T-cell (primary cell): Measurements from ENCODE around the gene RNF141. TPM values are rescaled to one million over a fixed set of nuclear protein-coding genes. Genes with fewer than 3 reads are reported as not detected.

Experiments
- ATAC-seq, 4 experiments: fragments of 200-7000 bp in 3 of 4; fragments of 150-1000 bp in 1 of 4; cut with Tn5 transposase; replicated peaks in 1 of 4; 1 replicate in 3 of 4; 2 replicates in 1 of 4; pipeline ENCODE4 v1.10.0; 2021; ENCODE audit warnings: moderate library complexity in 3 of 4, mild to moderate bottlenecking in 2 of 4, moderate number of reproducible peaks in 1 of 4
- CTCF ChIA-PET, 2 donors: fragments of 300-600 bp; sonication (Branson Sonifier 250); formaldehyde crosslinking; loops; one replicate each; lab custom pipeline; 2022; ENCODE audit warnings: antibody characterized with exemption in 2 of 2; lab: Charles Lee
- POLR2A ChIA-PET, 2 donors: fragments of 300-600 bp; sonication (Branson Sonifier 250); formaldehyde crosslinking; loops; one replicate each; lab custom pipeline; 2022; ENCODE audit warnings: antibody characterized with exemption in 2 of 2; lab: Charles Lee
- DNase-seq, 35 experiments: peaks; one replicate each; pipeline versions ENCODE4 v3.0.0 to v3.0.0-alpha.2; 2013 to 2023
- H3K27ac ChIP-seq: one replicate; pipeline ENCODE4 v1.5.1; 2013; ENCODE audit warnings: low read length
- H3K27me3 ChIP-seq, 2 experiments: replicated peaks in 1 of 2; 1 replicate in 1 of 2; 2 replicates in 1 of 2; pipeline versions ENCODE4 v1.6.1 to v1.7.0; 2013; ENCODE audit warnings: low read length in 1 of 2, mixed read lengths in 1 of 2; ENCODE audit not compliant: control insufficient read depth in 2 of 2, insufficient read depth in 2 of 2; ENCODE audit errors: extremely low read depth in 1 of 2
- H3K36me3 ChIP-seq, 2 donors: 1 replicate in 1 of 2; 2 replicates in 1 of 2; pipeline versions ENCODE4 v1.6.1 to v1.7.0; 2013; ENCODE audit warnings: low read length in 1 of 2; ENCODE audit not compliant: control insufficient read depth in 2 of 2, insufficient read depth in 1 of 2; ENCODE audit errors: extremely low read depth in 1 of 2
- H3K4me1 ChIP-seq, 2 experiments: 1 replicate in 1 of 2; 2 replicates in 1 of 2; pipeline versions ENCODE4 v1.6.1 to v1.7.0; 2013; ENCODE audit warnings: low read length in 2 of 2, mixed read lengths in 1 of 2; ENCODE audit not compliant: insufficient read depth in 2 of 2, control insufficient read depth in 1 of 2; ENCODE audit errors: extremely low read depth in 1 of 2
- H3K4me3 ChIP-seq, 2 donors: 1 replicate in 1 of 2; 2 replicates in 1 of 2; pipeline versions ENCODE4 v1.5.1 to v1.7.0; 2013; ENCODE audit warnings: mild to moderate bottlenecking in 2 of 2, low read length in 1 of 2, moderate library complexity in 1 of 2; ENCODE audit not compliant: control insufficient read depth in 1 of 2; ENCODE audit errors: extremely low read depth in 1 of 2
- H3K9me3 ChIP-seq: 2 replicates; pipeline ENCODE4 v1.7.0; 2013
- H3K27ac Mint-ChIP-seq, 2 donors: one replicate each; pipeline ENCODE4 v1.8.0; 2020 to 2021; ENCODE audit warnings: mild to moderate bottlenecking in 2 of 2, mixed read lengths in 2 of 2
- H3K27me3 Mint-ChIP-seq, 2 donors: one replicate each; pipeline ENCODE4 v1.8.0; 2021 to 2022; ENCODE audit warnings: mixed read lengths in 2 of 2
- H3K36me3 Mint-ChIP-seq: one replicate; pipeline ENCODE4 v1.8.0; 2021; ENCODE audit warnings: mixed read lengths
- H3K4me1 Mint-ChIP-seq, 3 donors: one replicate each; pipeline ENCODE4 v1.8.0; 2020 to 2022; ENCODE audit warnings: mixed read lengths in 3 of 3, mild to moderate bottlenecking in 1 of 3
- H3K4me3 Mint-ChIP-seq, 3 donors: one replicate each; pipeline ENCODE4 v1.8.0; 2020 to 2022; ENCODE audit warnings: mild to moderate bottlenecking in 3 of 3, mixed read lengths in 3 of 3, moderate library complexity in 3 of 3
- H3K9me3 Mint-ChIP-seq, 3 donors: one replicate each; pipeline ENCODE4 v1.8.0; 2020 to 2022; ENCODE audit warnings: mixed read lengths in 3 of 3
- WGBS: methylation state at CpG from one replicate; pipeline ENCODE4 v1.1.5; 2013; ENCODE audit warnings: missing lambda C conversion rate; ENCODE audit not compliant: insufficient coverage; 5-methylcytosine and 5-hydroxymethylcytosine counted together
- total RNA-seq, 35 experiments: library from RNA in 6 of 35; stranded (reverse) in 6 of 35; fragments of 120-200 nt in 1 of 35; gene quantifications; one replicate each; pipeline versions ENCODE4 v1.2.1 to v1.2.4 and lab custom pipeline; 2013 to 2026

Gene RNF141
- total RNA-seq, 5 donors from 2014 or later (not counting 1 experiment from before 2014, with no cell fraction given), result 15.1 to 17.3 (median 15.3) TPM

DNA sequence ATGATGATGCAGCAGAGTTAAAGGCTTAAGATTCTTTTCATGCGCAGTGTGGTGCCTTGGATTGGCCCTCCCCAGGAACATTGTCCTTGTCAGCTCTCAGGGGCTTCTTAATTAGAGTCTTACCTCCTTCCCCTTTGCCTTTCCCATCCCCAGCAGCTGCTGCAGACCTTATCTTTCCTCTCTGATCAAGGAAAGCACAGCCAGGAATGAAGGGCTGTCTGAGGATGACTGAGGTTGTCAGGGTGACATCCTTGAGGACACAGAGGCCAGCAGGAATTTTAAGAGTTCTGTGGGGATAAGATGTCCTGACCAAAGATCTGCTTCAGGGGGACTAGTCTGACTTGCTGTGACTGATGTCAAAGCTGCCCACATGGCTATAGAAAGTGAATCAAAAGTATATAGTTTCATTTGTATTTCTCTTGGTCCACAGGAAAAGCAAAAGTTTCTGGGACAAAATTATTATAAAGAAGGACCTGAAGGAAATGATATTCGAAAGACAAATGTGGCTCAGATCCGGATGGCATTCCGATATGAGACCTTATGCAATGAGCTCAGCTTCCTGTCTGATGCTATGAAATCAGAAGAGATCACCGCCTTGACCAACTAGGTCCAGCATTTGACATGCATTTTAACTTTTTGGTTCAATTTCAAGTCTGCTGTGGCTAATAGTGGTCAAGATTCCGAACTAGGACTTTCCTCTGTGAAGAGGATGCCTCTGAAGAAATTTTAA is 35.5 kb downstream of the RNF141 start:
- H3K4me1 ChIP-seq, result no peaks in the 10 kb centered on the region
- CTCF ChIA-PET, result no interaction called here
- peaks cover 41% of the 10 kb centered on the region for H3K36me3 Mint-ChIP-seq

GRCh38 chr11:10504490-10504889 is 36.5 kb downstream of the RNF141 start:
- H3K27me3 Mint-ChIP-seq, result no peaks in the 10 kb centered on the region
- WGBS, result 100% methylated on average over 6 of the region's 11 CpGs
- Histone ChIP-seq H3K4me3 (no peak overlapping the region), H3K9me3 (no peaks in the 10 kb centered on the region), H3K36me3 (peaks cover 20 to 65% of the 10 kb centered on the region in 2 donors), H3K27me3 (no peaks in the 10 kb centered on the region), H3K4me1 (no peaks in the 10 kb centered on the region), H3K27ac (no peak overlapping the region)
- ATAC-seq, result no peak
- peaks cover 47% of the 10 kb centered on the region for H3K36me3 Mint-ChIP-seq
- ChIA-PET POLR2A (no interaction called here), CTCF (no interaction called here)
- no peak overlapping the region for H3K4me3 Mint-ChIP-seq
- no peak for DNase-seq
- H3K27ac Mint-ChIP-seq, result no peak overlapping the region
- no peaks in the 10 kb centered on the region for H3K9me3 Mint-ChIP-seq
- peaks cover 0 to 3% (median 0%) of the 10 kb centered on the region in 3 donors for H3K4me1 Mint-ChIP-seq

More for the DNA sequence above, 35.5 kb downstream of the RNF141 start:
- no peak for DNase-seq
- Mint-ChIP-seq H3K4me3 (no peak overlapping the region), H3K4me1 (peaks cover 0 to 3% (median 0%) of the 10 kb centered on the region in 3 donors), H3K27ac (no peak overlapping the region), H3K27me3 (no peaks in the 10 kb centered on the region), H3K9me3 (no peaks in the 10 kb centered on the region)
- 100% methylated on average over 4 of the region's 6 CpGs for WGBS
- Histone ChIP-seq H3K27ac (no peak overlapping the region), H3K27me3 (no peaks in the 10 kb centered on the region), H3K4me3 (no peak overlapping the region), H3K9me3 (no peaks in the 10 kb centered on the region), H3K36me3 (peaks cover 18 to 56% of the 10 kb centered on the region in 2 donors)
- no peak for ATAC-seq
- POLR2A ChIA-PET, result interaction anchor here in 1 of 2 donors (0.7 kb wide), 1 partner anchor 249 kb away, joined by 4 read pairs; no protein-coding TSS in a partner anchor

DNA sequence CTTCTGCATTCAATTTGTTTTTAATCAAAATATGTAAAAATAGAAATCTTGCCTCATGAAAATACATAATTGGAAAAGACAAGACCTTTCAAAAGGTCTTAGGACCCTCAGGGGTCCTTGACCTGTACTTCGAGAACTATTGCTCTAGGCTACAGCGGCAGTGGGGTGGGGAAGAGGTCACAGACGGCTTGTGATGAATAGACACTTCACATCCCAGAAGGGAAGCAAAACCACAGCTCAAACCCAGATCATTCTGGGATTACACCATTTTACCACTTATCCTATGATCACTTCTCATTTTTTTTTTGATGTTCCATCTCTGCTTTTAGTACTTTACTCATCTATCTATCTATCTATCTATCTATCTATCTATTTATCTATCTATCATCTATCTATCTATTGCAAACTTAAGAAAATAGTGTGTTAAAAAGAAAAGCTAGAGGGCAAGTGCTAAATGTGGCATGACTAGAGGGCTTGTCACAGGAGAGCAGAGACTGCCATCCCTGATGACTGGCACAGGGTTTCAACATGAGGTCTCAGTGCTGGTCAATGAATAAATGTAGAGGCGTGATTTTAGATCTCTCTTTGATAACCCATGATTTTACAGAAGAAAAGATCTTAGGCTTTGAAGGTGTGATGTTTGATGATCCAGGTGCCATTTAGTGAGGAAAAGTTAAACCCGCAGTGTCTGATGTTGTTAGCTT is 37.1 kb downstream of the RNF141 start:
- Histone ChIP-seq H3K9me3 (no peaks in the 10 kb centered on the region), H3K36me3 (peaks cover 24 to 67% of the 10 kb centered on the region in 2 donors), H3K4me1 (no peaks in the 10 kb centered on the region), H3K4me3 (no peak overlapping the region), H3K27me3 (no peaks in the 10 kb centered on the region), H3K27ac (no peak overlapping the region)
- Mint-ChIP-seq H3K4me1 (peaks cover 0 to 3% (median 0%) of the 10 kb centered on the region in 3 donors), H3K4me3 (no peak overlapping the region), H3K27ac (no peak overlapping the region), H3K27me3 (no peaks in the 10 kb centered on the region), H3K36me3 (peaks cover 48% of the 10 kb centered on the region), H3K9me3 (no peaks in the 10 kb centered on the region)
- ChIA-PET POLR2A (no interaction called here), CTCF (no interaction called here)
- DNase-seq, result no peak
- ATAC-seq, result no peak
- WGBS, result no CpG with 5 or more reads among the region's 5 CpGs

DNA sequence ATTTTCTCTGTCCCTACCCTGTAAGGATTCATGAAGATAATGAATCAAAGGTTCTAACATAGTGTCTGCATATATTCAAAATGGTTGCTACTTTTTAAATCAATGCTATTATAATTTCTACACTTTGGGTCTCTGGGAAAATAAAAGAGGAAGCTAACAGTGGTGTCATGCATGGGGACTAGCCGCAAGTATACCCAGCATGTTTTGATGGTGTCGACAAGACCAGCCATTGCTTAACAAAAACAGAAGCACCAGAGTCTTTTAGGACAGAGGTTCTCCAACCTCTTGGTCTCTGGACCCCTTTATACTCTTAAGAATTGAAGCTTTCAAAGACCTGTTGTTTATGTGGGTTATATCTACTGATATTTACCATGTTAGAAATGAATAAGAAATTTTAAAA is 37.8 kb downstream of the RNF141 start:
- ATAC-seq, result no peak
- no peaks in the 10 kb centered on the region for H3K9me3 Mint-ChIP-seq
- peaks cover 49% of the 10 kb centered on the region for H3K36me3 Mint-ChIP-seq
- ChIA-PET CTCF (no interaction called here), POLR2A (no interaction called here)
- Histone ChIP-seq H3K36me3 (peaks cover 29 to 70% of the 10 kb centered on the region in 2 donors), H3K27ac (no peak overlapping the region), H3K27me3 (no peaks in the 10 kb centered on the region), H3K4me3 (no peak overlapping the region), H3K4me1 (no peaks in the 10 kb centered on the region), H3K9me3 (no peaks in the 10 kb centered on the region)
- H3K27me3 Mint-ChIP-seq, result no peaks in the 10 kb centered on the region
- no peak overlapping the region for H3K27ac Mint-ChIP-seq
- WGBS, result no CpG with 5 or more reads among the region's 2 CpGs
- no peak overlapping the region for H3K4me3 Mint-ChIP-seq
- DNase-seq, result no peak
- peaks cover 0 to 3% (median 0%) of the 10 kb centered on the region in 3 donors for H3K4me1 Mint-ChIP-seq

DNA sequence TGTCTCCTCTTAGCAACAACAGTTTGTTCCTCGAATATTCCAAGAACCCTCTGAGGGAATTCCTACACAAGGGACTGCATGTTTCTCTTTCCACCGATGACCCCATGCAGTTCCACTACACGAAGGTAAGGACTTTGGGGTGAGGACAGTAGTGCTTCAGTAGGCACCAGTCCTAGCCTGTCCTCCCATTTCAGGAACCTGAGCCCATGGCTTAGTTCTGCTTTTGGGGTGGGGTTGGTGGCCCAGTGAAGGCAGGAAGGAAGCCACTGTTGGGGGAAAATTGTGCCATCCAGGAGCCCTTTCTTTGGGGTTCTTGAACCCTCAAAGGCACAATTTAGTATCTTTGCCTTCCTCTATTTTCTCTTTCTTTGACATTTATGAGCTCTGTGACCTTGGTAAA is 38.2 kb downstream of the RNF141 start:
- Histone ChIP-seq H3K4me1 (no peaks in the 10 kb centered on the region), H3K27ac (no peak overlapping the region), H3K27me3 (no peaks in the 10 kb centered on the region), H3K36me3 (peaks cover 34 to 75% of the 10 kb centered on the region in 2 donors), H3K9me3 (no peaks in the 10 kb centered on the region), H3K4me3 (no peak overlapping the region)
- H3K27ac Mint-ChIP-seq, result peak overlapping the region in 1 of 2 donors; percentile 33
- CTCF ChIA-PET, result no interaction called here
- peaks cover 0 to 3% (median 0%) of the 10 kb centered on the region in 3 donors for H3K4me1 Mint-ChIP-seq
- 74% methylated on average over 2 of the region's 3 CpGs for WGBS
- H3K9me3 Mint-ChIP-seq, result no peaks in the 10 kb centered on the region
- ATAC-seq (no peak), DNase-seq (no peak)
- POLR2A ChIA-PET, result no interaction called here
- peaks cover 53% of the 10 kb centered on the region for H3K36me3 Mint-ChIP-seq
- no peaks in the 10 kb centered on the region for H3K27me3 Mint-ChIP-seq
- H3K4me3 Mint-ChIP-seq, result no peak overlapping the region

GRCh38 chr11:10502065-10502680 is 38.8 kb downstream of the RNF141 start:
- Histone ChIP-seq H3K9me3 (no peaks in the 10 kb centered on the region), H3K27ac (no peak overlapping the region), H3K4me3 (no peak overlapping the region), H3K27me3 (no peaks in the 10 kb centered on the region), H3K36me3 (peaks cover 38 to 80% of the 10 kb centered on the region in 2 donors), H3K4me1 (no peaks in the 10 kb centered on the region)
- CTCF ChIA-PET, result no interaction called here
- Mint-ChIP-seq H3K4me3 (no peak overlapping the region), H3K4me1 (peaks cover 0 to 3% (median 0%) of the 10 kb centered on the region in 3 donors), H3K27me3 (no peaks in the 10 kb centered on the region), H3K9me3 (no peaks in the 10 kb centered on the region), H3K27ac (peak overlapping the region in 1 of 2 donors; percentile 33), H3K36me3 (peaks cover 56% of the 10 kb centered on the region)
- POLR2A ChIA-PET, result interaction anchor here in 1 of 2 donors (0.7 kb wide), 1 partner anchor 19 kb away, joined by 3 read pairs; no protein-coding TSS in a partner anchor
- 100% methylated on average over 2 of the region's 6 CpGs for WGBS
- DNase-seq, result no peak
- ATAC-seq, result peak in 1 of 4 experiments; percentile 13
